ENCODE results near the gene INPP5J. TPM values are rescaled to one million over a fixed set of nuclear protein-coding genes. Genes with fewer than 3 reads are reported as not detected.
A peak's percentile ranks its signal among the peaks of the same experiment; 100 is the strongest.

Gene INPP5J
- total RNA-seq, 1 donor = 0.36 TPM

DNA sequence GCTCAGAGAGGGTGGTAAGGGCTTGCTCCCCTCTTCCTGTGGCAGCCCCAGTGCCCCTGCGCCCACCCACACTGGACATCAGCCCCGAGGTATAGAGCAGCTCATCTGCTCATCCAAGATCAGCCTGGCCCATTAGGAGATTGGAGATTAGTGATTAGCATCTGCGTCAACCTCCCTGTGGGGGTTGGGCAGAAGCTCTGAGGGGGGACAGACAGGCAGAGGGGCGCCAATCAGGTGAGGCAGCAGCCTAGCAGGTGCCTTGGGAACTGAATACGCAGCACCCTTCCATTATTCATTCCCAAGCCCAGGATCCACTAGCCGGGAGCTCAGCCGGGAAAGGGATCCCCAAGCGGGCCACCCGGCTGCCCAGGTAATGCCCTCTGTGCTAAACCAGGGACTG is 30.6 kb upstream of the INPP5J start:
- Histone ChIP-seq H4K20me1 (ENCODE audit: insufficient read depth, low read length) (peaks cover 45% of the 10 kb centered on the region), H3K4me3 (ENCODE audit: insufficient read depth, low read length) (no peak overlapping the region), H3K4me1 (ENCODE audit: insufficient read depth, low read length) (no peaks in the 10 kb centered on the region), H3K27me3 (ENCODE audit: insufficient read depth, low read length) (no peaks in the 10 kb centered on the region), H2AFZ (ENCODE audit: low read length) (no peak overlapping the region), H3K36me3 (ENCODE audit: insufficient read depth, low read length) (peaks cover 97% of the 10 kb centered on the region), H3K27ac (ENCODE audit: low read depth, low read length) (no peak overlapping the region), H3K4me2 (ENCODE audit: insufficient read depth, low read length) (no peak overlapping the region), H3K79me2 (ENCODE audit: insufficient read depth, low read length) (peaks cover 65% of the 10 kb centered on the region), H3K9me3 (ENCODE audit: low read depth, low read length) (no peaks in the 10 kb centered on the region)
- TF ChIP-seq, protein P1, sequence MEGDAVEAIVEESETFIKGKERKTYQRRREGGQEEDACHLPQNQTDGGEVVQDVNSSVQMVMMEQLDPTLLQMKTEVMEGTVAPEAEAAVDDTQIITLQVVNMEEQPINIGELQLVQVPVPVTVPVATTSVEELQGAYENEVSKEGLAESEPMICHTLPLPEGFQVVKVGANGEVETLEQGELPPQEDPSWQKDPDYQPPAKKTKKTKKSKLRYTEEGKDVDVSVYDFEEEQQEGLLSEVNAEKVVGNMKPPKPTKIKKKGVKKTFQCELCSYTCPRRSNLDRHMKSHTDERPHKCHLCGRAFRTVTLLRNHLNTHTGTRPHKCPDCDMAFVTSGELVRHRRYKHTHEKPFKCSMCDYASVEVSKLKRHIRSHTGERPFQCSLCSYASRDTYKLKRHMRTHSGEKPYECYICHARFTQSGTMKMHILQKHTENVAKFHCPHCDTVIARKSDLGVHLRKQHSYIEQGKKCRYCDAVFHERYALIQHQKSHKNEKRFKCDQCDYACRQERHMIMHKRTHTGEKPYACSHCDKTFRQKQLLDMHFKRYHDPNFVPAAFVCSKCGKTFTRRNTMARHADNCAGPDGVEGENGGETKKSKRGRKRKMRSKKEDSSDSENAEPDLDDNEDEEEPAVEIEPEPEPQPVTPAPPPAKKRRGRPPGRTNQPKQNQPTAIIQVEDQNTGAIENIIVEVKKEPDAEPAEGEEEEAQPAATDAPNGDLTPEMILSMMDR (IDR thresholded peaks at IDR 0.05; ENCODE audit: extremely low read depth, low read depth, low read length) = no peak
- DNase-seq (ENCODE audit: insufficient read length, low spot score, missing footprints) = no peak

DNA sequence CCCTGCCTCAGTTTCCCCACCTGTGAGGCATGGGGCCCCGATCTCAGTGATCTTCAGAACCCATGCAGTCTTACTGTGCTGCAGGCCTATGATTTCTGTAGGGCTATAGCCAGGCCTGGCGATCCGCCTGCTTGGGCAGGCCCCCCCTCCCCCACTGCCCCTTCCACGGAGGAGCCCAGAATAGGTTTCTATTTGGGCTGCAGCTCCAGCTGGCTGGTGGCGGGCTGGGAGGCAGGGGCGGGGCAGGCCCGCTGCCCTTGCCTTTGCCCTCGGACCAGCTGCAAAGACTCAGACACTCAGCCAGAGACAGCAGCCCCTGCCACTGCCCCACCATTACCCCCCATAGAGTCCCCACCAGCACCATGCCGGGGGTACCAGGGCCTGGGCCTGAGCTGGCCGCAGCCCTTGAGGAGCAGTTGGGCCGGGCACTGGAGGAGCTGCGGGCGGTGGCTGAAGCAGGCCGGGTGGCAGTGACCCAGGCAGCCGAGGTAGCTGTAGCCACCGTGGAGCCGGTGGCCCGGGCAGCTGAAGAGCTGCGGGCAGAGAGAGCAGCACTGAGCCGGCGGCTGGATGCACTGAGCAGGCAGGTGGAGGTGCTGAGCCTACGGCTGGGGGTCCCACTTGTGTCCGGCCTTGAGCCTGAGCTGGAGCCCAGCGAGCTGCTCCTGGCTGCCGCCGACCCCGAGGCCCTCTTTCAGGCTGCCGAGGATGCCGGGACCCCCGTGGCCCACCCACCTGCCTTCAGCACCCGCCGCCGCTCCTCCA is 29.5 kb upstream of the INPP5J start:
- H3K36me3 ChIP-seq (ENCODE audit: insufficient read depth, low read length) = peaks cover 96% of the 10 kb centered on the region
- H3K4me3 ChIP-seq (ENCODE audit: insufficient read depth, low read length) = no peak overlapping the region
- peak; percentile 81 for DNase-seq (ENCODE audit: insufficient read length, low spot score, missing footprints)
- peaks cover 37% of the 10 kb centered on the region for H4K20me1 ChIP-seq (ENCODE audit: insufficient read depth, low read length)
- H3K9me3 ChIP-seq (ENCODE audit: low read depth, low read length) = no peaks in the 10 kb centered on the region
- H2AFZ ChIP-seq (ENCODE audit: low read length) = no peak overlapping the region
- TF ChIP-seq, protein P1 (IDR thresholded peaks at IDR 0.05; ENCODE audit: extremely low read depth, low read depth, low read length) = no peak
- H3K4me2 ChIP-seq (ENCODE audit: insufficient read depth, low read length) = no peak overlapping the region
- H3K27me3 ChIP-seq (ENCODE audit: insufficient read depth, low read length) = no peaks in the 10 kb centered on the region
- no peaks in the 10 kb centered on the region for H3K4me1 ChIP-seq (ENCODE audit: insufficient read depth, low read length)
- H3K27ac ChIP-seq (ENCODE audit: low read depth, low read length) = no peak overlapping the region
- H3K79me2 ChIP-seq (ENCODE audit: insufficient read depth, low read length) = peaks cover 59% of the 10 kb centered on the region

DNA sequence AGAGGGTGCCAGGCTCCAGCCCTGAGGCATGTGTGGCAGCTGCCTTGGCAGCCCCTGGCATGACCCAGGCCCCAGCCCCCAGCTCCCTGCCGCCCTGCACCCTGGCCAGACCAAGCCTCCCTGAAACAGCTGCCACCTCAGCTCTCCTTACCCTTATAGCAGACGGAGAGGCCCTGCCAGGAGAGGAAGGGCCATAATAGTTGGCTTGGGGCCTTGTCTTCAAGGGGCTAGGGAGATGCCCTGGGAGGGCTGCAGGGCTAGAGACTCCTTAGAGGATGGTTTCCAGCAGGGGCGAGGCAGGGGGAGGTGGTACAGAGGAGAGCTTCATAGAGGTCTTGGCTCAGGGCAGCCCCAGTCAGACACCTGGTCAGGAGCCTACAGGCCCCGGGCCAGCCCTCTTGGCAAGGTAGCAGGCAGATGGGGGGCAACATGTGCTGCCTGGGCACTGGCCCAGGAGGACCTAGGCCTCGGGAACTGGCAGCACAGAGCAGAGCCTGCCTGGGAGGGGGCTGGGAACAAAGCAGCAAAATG is 28.7 kb upstream of the INPP5J start:
- Histone ChIP-seq H3K9me3 (ENCODE audit: low read depth, low read length) (no peaks in the 10 kb centered on the region), H3K79me2 (ENCODE audit: insufficient read depth, low read length) (peaks cover 57% of the 10 kb centered on the region), H3K4me1 (ENCODE audit: insufficient read depth, low read length) (no peaks in the 10 kb centered on the region), H2AFZ (ENCODE audit: low read length) (no peak overlapping the region), H3K36me3 (ENCODE audit: insufficient read depth, low read length) (peaks cover 95% of the 10 kb centered on the region), H4K20me1 (ENCODE audit: insufficient read depth, low read length) (peaks cover 29% of the 10 kb centered on the region), H3K4me3 (ENCODE audit: insufficient read depth, low read length) (no peak overlapping the region), H3K27me3 (ENCODE audit: insufficient read depth, low read length) (no peaks in the 10 kb centered on the region), H3K4me2 (ENCODE audit: insufficient read depth, low read length) (no peak overlapping the region), H3K27ac (ENCODE audit: low read depth, low read length) (no peak overlapping the region)
- peak; percentile 86 for DNase-seq (ENCODE audit: insufficient read length, low spot score, missing footprints)
- TF ChIP-seq, protein P1 (IDR thresholded peaks at IDR 0.05; ENCODE audit: extremely low read depth, low read depth, low read length) = no peak

DNA sequence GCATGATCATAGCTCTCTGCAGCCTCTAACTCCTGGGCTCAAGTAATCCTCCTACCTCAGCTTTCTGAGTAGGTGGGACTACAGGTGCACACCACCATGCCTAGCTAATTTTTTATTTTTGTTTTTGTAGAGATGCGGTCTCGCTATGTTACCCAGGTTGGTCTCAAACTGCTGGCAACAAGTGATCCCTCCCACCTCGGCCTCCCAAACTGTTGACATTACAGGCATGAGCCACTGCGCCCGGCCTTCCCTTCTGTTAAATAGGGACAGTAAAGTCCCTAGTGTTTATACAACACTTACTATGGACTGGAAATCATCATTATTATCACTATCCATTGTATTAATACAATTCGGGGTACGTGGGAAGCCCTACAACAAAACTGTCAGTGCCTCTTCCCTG is 28.0 kb upstream of the INPP5J start:
- Histone ChIP-seq H3K36me3 (ENCODE audit: insufficient read depth, low read length) (peaks cover 95% of the 10 kb centered on the region), H2AFZ (ENCODE audit: low read length) (no peak overlapping the region), H3K27ac (ENCODE audit: low read depth, low read length) (no peak overlapping the region), H3K4me3 (ENCODE audit: insufficient read depth, low read length) (no peak overlapping the region), H3K79me2 (ENCODE audit: insufficient read depth, low read length) (peaks cover 54% of the 10 kb centered on the region), H4K20me1 (ENCODE audit: insufficient read depth, low read length) (peaks cover 23% of the 10 kb centered on the region), H3K27me3 (ENCODE audit: insufficient read depth, low read length) (no peaks in the 10 kb centered on the region), H3K4me2 (ENCODE audit: insufficient read depth, low read length) (no peak overlapping the region), H3K9me3 (ENCODE audit: low read depth, low read length) (no peaks in the 10 kb centered on the region), H3K4me1 (ENCODE audit: insufficient read depth, low read length) (no peaks in the 10 kb centered on the region)
- DNase-seq (ENCODE audit: insufficient read length, low spot score, missing footprints) = no peak
- TF ChIP-seq, protein P1 (IDR thresholded peaks at IDR 0.05; ENCODE audit: extremely low read depth, low read depth, low read length) = no peak

All from osteoblast (primary cell).